ENCODE measurements around the gene THSD7A. TPM values are rescaled to one million over a fixed set of nuclear protein-coding genes. Genes with fewer than 3 reads are reported as not detected.

The THSD7A gene
- total RNA-seq, 4 donors from 2014 or later, result 0.30 to 2.6 (median 1.4) TPM

- 88 to 91% methylated on average over 10 of the region's 10 CpGs for WGBS, 2 donors
- DNase-seq (ENCODE audit: low spot score in 2 of 2), result no peak
- intact Hi-C loops (cut with DNase I; ENCODE audit: low total_unique reads), result no loop called here
- TF ChIP-seq POLR2A (IDR thresholded peaks at IDR 0.05), result no peak
- no peak for TF ChIP-seq CTCF (IDR thresholded peaks at IDR 0.05)
- no peak overlapping the region for H3K4me3 ChIP-seq (ENCODE audit: low read depth, poor library complexity, severe bottlenecking)
These were observed 365.4 kb downstream of the THSD7A start for GRCh38 chr7:11466517-11467105.

GRCh38 chr7:11464624-11465023, 367.4 kb downstream of the THSD7A start:
- WGBS, 2 donors, result 75 to 82% methylated on average over 3 of the region's 3 CpGs
- intact Hi-C loops (cut with DNase I; ENCODE audit: low total_unique reads), result no loop called here
- no peak for DNase-seq (ENCODE audit: low spot score in 2 of 2)
- no peak for TF ChIP-seq POLR2A (IDR thresholded peaks at IDR 0.05)
- TF ChIP-seq CTCF (IDR thresholded peaks at IDR 0.05), result no peak
- no peak overlapping the region for H3K4me3 ChIP-seq (ENCODE audit: low read depth, poor library complexity, severe bottlenecking)

- intact Hi-C loops (cut with DNase I; ENCODE audit: low total_unique reads), result no loop called here
- no peak overlapping the region for H3K4me3 ChIP-seq (ENCODE audit: low read depth, poor library complexity, severe bottlenecking)
- 76 to 81% methylated on average over 6 of the region's 6 CpGs for whole genome bisulfite sequencing, 2 donors
- no peak for DNase-seq (ENCODE audit: low spot score in 2 of 2)
- no peak for TF ChIP-seq POLR2A (IDR thresholded peaks at IDR 0.05)
- TF ChIP-seq CTCF (IDR thresholded peaks at IDR 0.05), result no peak
These were observed 370.1 kb downstream of the THSD7A start for GRCh38 chr7:11461946-11462345.

GRCh38 chr7:11458736-11459483, 373.1 kb downstream of the THSD7A start:
- no peak for DNase-seq (ENCODE audit: low spot score in 2 of 2)
- 35 to 44% methylated on average over 5 of the region's 5 CpGs for WGBS, 2 donors
- intact Hi-C loops (cut with DNase I; ENCODE audit: low total_unique reads), result no loop called here
- no peak for TF ChIP-seq CTCF (IDR thresholded peaks at IDR 0.05)
- no peak for TF ChIP-seq POLR2A (IDR thresholded peaks at IDR 0.05)
- H3K4me3 ChIP-seq (ENCODE audit: low read depth, poor library complexity, severe bottlenecking), result no peak overlapping the region

GRCh38 chr7:11457419-11457818, 374.6 kb downstream of the THSD7A start:
- TF ChIP-seq POLR2A (IDR thresholded peaks at IDR 0.05), result no peak
- no peak for TF ChIP-seq CTCF (IDR thresholded peaks at IDR 0.05)
- intact Hi-C loops (cut with DNase I; ENCODE audit: low total_unique reads), result no loop called here
- WGBS, 2 donors, result 62 to 65% methylated on average over 3 of the region's 3 CpGs
- no peak overlapping the region for H3K4me3 ChIP-seq (ENCODE audit: low read depth, poor library complexity, severe bottlenecking)
- DNase-seq (ENCODE audit: low spot score in 2 of 2), result no peak

Data from lower leg skin (tissue), 4 donors.